DMS114 treated with DMSO at 0.1 percent for 48 hours (cell line): ENCODE measurements around the gene IL26.

Experiments used
- DNase-seq: peaks from one replicate; lab custom pipeline; 2025; ENCODE audit not compliant: unreplicated experiment; lab: John Stamatoyannopoulos, UW

Gene IL26

GRCh38 chr12:68157380-68157779 is 68.2 kb downstream of the IL26 start:
- no peak for DNase-seq

- no peak for DNase-seq
Observed at GRCh38 chr12:68156636-68157035, 69.0 kb downstream of the IL26 start.

- DNase-seq, result no peak
Observed at GRCh38 chr12:68154779-68155178, 70.8 kb downstream of the IL26 start.
